ENCODE results near the gene DCX. TPM values are rescaled to one million over a fixed set of nuclear protein-coding genes. Genes with fewer than 3 reads are reported as not detected.

The DCX gene
- polyA plus RNA-seq, 1 donor (not counting 4 experiments of a cell fraction or from before 2014, with no cell fraction given): not detected

DNA sequence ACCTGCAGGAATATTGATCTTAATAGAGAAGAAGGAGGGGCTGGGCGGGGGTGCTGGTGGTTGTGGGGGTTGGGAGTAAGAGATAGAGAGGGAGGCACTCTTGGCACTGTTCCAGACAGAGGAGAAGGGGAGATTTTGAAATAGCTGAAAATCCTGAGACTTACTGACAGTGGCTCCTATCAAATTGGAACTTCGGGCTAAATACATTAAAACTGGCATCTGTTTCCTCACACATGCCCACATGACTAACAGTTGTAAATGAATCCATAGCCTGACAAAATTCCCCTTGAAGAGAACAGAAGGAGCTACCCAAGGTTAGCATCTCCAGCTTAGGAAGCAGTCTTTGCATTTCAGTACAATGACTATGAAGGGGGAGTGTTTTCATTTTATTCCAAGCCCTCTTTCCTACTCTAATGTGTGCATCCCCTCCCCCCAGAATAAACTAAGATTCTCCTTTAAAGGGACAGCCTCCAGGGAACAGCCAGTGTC, 1.4 kb downstream of the DCX start:
- dilution Hi-C loops (cut with MboI; ENCODE audit: extremely low pct_ligation_motif_present, low sequenced_read_pairs): no loop called here

DNA sequence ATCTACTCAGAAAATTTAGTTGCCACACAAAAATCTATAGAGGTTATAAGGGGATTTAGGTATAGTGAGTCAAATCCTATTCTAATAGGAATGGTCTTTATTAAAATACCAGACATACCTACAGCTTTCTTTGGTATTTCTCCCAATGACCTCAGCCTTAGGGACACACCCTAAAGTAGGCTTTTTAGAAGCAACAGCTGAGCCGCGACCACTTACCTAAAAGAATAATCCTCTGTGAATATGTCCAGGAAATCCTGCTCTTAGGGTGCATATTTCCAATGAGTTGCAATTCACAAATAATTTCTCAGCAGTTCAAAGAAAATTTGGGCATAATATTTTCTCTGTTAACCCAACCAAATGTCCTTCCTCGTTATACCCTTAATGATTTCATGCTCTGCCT, 2.7 kb downstream of the DCX start:
- Histone ChIP-seq H3K27ac (ENCODE audit: control insufficient read depth, insufficient read depth, low read length) (no peak overlapping the region), H3K9me1 (ENCODE audit: control insufficient read depth, extremely low read depth, insufficient read depth, low read length) (no peaks in the 10 kb centered on the region), H3K9ac (ENCODE audit: control insufficient read depth, extremely low read depth, insufficient read depth, low read length) (no peak overlapping the region), H3K4me3 (ENCODE audit: control insufficient read depth in 2 of 3, extremely low read depth in 1 of 3, insufficient read depth in 2 of 3, low read depth in 1 of 3, low read length in 3 of 3) (no peak overlapping the region), H3K9me3 (ENCODE audit: control insufficient read depth, low read depth, low read length) (no peaks in the 10 kb centered on the region), H2AFZ (ENCODE audit: control insufficient read depth, low read length) (no peak overlapping the region), H3K27me3 (ENCODE audit: control insufficient read depth, extremely low read depth, insufficient read depth, low read length) (peaks cover 2% of the 10 kb centered on the region), H3K4me2 (ENCODE audit: control insufficient read depth, extremely low read depth, insufficient read depth, low read depth, low read length) (no peak overlapping the region), H3K36me3 (ENCODE audit: control insufficient read depth in 2 of 2, extremely low read depth in 1 of 2, insufficient read depth in 2 of 2, low read length in 2 of 2) (no peaks in the 10 kb centered on the region), H3K79me2 (ENCODE audit: control insufficient read depth, insufficient read depth, low read length) (no peaks in the 10 kb centered on the region), H4K20me1 (ENCODE audit: control insufficient read depth, extremely low read depth, insufficient read depth, low read length) (no peaks in the 10 kb centered on the region), H3K4me1 (ENCODE audit: control insufficient read depth, extremely low read depth, insufficient read depth, low read length) (no peaks in the 10 kb centered on the region)
- dilution Hi-C loops (cut with MboI; ENCODE audit: extremely low pct_ligation_motif_present, low sequenced_read_pairs): no loop called here
- TF ChIP-seq, protein P1, sequence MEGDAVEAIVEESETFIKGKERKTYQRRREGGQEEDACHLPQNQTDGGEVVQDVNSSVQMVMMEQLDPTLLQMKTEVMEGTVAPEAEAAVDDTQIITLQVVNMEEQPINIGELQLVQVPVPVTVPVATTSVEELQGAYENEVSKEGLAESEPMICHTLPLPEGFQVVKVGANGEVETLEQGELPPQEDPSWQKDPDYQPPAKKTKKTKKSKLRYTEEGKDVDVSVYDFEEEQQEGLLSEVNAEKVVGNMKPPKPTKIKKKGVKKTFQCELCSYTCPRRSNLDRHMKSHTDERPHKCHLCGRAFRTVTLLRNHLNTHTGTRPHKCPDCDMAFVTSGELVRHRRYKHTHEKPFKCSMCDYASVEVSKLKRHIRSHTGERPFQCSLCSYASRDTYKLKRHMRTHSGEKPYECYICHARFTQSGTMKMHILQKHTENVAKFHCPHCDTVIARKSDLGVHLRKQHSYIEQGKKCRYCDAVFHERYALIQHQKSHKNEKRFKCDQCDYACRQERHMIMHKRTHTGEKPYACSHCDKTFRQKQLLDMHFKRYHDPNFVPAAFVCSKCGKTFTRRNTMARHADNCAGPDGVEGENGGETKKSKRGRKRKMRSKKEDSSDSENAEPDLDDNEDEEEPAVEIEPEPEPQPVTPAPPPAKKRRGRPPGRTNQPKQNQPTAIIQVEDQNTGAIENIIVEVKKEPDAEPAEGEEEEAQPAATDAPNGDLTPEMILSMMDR (optimal IDR thresholded peaks at IDR 0.05 in 1 of 3, IDR thresholded peaks at IDR 0.05 in 1 of 3, conservative IDR thresholded peaks at IDR 0.05 in 1 of 3; ENCODE audit: extremely low read depth in 1 of 3, insufficient read depth in 2 of 3, low read length in 3 of 3): no peak
- TF ChIP-seq EZH2 (IDR thresholded peaks at IDR 0.05; ENCODE audit: low read length): no peak
- DNase-seq (ENCODE audit: low read depth, low spot score) (no peak), FAIRE-seq (no peak)

More for the DNA sequence above, 1.4 kb downstream of the DCX start:
- no peak overlapping the region for H3K27ac ChIP-seq (ENCODE audit: control insufficient read depth, insufficient read depth, low read length)
- FAIRE-seq: no peak
- no peak for DNase-seq (ENCODE audit: low read depth, low spot score)
- H3K4me1 ChIP-seq (ENCODE audit: control insufficient read depth, extremely low read depth, insufficient read depth, low read length): no peaks in the 10 kb centered on the region
- no peaks in the 10 kb centered on the region for H3K9me1 ChIP-seq (ENCODE audit: control insufficient read depth, extremely low read depth, insufficient read depth, low read length)
- H3K9ac ChIP-seq (ENCODE audit: control insufficient read depth, extremely low read depth, insufficient read depth, low read length): no peak overlapping the region
- H4K20me1 ChIP-seq (ENCODE audit: control insufficient read depth, extremely low read depth, insufficient read depth, low read length): no peaks in the 10 kb centered on the region
- no peaks in the 10 kb centered on the region for H3K79me2 ChIP-seq (ENCODE audit: control insufficient read depth, insufficient read depth, low read length)
- H2AFZ ChIP-seq (ENCODE audit: control insufficient read depth, low read length): no peak overlapping the region
- no peaks in the 10 kb centered on the region for H3K9me3 ChIP-seq (ENCODE audit: control insufficient read depth, low read depth, low read length)
- no peaks in the 10 kb centered on the region for H3K36me3 ChIP-seq (ENCODE audit: control insufficient read depth in 2 of 2, extremely low read depth in 1 of 2, insufficient read depth in 2 of 2, low read length in 2 of 2)
- no peak overlapping the region for H3K4me2 ChIP-seq (ENCODE audit: control insufficient read depth, extremely low read depth, insufficient read depth, low read depth, low read length)
- peaks cover 2% of the 10 kb centered on the region for H3K27me3 ChIP-seq (ENCODE audit: control insufficient read depth, extremely low read depth, insufficient read depth, low read length)
- TF ChIP-seq EZH2 (IDR thresholded peaks at IDR 0.05; ENCODE audit: low read length): no peak
- TF ChIP-seq, protein P1 (optimal IDR thresholded peaks at IDR 0.05 in 1 of 3, IDR thresholded peaks at IDR 0.05 in 1 of 3, conservative IDR thresholded peaks at IDR 0.05 in 1 of 3; ENCODE audit: extremely low read depth in 1 of 3, insufficient read depth in 2 of 3, low read length in 3 of 3): no peak
- no peak overlapping the region for H3K4me3 ChIP-seq (ENCODE audit: control insufficient read depth in 2 of 3, extremely low read depth in 1 of 3, insufficient read depth in 2 of 3, low read depth in 1 of 3, low read length in 3 of 3)
